Femur (tissue), 1 donor: Measurements from ENCODE around the gene NELFE.

Experiments
- DNase-seq: peaks from one replicate; pipeline ENCODE4 v3.0.0-alpha.2; 2017

The NELFE gene

GRCh38 chr6:31971993-31972708 is 13.4 kb upstream of the NELFE start, which contains the start of gene DXO:
TSS of gene DXO (minus strand) at chr6:31972138. CDS start at chr6:31971675, 463 bp downstream.
- peak; percentile 97 for DNase-seq

- DNase-seq: no peak
Observed at GRCh38 chr6:31971279-31971992, 12.7 kb upstream of the NELFE start.

- no peak for DNase-seq
Observed at GRCh38 chr6:31970604-31971271, 12.0 kb upstream of the NELFE start.

DNA sequence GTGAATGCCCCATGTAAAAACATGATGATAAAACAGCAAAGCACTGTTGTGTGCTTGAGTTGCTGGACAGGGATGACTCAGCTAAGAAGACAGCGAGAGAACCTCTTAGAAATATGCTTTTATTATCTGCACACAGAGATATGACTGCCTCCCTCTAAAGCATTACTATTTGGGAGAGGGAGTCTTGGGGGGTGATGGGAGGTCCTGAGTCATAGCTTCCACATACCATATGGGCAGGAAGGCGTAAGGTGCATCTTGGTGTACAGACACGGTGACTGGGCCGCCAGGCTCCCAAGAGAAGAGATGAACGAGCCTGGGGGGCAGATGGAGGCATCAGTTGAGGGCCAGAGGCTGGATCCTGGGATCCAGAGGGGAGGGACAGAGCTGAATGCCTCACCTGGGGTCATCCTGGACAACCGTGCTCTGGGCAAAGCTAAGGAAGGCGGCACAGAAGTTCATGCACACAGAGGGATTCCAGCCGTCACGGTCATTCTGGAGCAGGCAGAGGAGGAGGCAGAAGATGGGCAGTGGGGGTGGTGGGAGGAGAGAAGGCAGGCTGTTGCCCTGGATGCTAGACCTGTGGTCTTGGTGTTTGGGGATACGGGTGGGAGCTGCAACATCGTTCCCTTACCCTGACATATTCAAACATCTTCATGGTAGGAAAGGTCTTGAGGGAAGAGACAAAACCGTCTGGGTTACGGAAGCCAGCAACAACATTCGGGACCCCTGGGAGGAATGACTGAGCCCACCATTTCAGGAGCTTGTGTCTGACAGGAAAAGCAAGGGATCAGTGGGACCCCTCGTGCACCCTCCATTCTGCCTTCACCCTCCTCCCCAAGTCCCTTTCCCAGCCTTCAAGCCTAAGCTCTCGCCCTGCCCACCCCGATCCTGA is 11.2 kb upstream of the NELFE start:
- DNase-seq: no peak

DNA sequence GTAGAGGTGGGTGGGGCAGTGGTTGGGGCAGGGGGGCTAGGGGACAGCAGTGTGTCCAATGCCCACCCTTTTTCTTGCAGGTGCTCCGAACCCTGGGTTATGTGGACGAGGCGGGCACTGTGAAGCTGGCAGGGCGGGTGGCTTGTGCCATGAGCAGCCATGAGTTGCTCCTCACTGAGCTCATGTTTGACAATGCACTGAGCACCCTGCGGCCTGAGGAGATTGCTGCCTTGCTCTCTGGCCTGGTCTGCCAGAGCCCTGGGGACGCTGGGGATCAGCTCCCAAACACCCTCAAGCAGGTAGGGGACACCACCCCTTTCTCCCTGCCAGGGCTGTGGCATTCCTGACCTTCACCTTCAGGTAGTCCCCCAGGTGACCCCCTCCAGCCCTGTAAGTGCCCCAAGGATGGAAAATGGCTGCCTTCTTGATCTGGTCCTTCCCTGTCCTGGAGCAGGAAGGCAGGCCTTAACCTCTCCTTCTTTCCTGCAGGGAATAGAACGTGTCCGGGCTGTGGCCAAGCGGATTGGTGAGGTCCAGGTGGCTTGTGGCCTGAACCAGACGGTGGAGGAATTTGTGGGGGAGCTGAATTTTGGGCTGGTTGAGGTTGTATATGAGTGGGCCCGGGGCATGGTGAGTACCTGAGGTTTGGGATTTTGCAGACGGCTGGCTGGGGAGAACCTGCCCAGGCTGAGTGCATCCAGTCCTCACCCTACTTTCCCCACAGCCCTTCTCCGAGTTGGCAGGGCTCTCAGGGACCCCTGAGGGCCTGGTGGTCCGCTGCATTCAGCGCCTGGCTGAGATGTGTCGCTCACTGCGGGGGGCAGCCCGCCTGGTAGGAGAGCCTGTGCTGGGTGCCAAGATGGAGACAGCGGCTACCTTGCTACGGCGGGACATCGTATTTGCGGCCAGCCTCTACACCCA is 10.3 kb upstream of the NELFE start:
- DNase-seq: no peak

DNA sequence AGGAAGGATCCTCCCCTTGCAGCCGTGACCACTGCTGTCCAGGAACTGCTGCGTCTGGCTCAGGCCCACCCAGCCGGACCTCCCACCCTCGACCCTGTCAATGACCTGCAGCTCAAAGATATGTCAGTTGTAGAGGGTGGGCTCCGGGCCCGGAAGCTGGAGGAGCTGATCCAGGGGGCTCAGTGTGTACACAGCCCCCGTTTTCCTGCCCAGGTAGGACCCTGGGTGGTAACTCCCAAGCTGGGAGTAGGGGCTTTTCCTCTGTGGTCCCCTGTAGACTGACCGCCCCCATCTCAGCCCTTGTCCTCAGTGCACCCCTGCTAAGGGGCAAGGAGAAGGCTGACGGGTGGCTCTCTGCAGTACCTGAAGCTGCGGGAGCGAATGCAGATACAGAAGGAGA is 9.6 kb upstream of the NELFE start:
- DNase-seq: no peak

GRCh38 chr6:31967926-31968320 is 9.2 kb upstream of the NELFE start:
- peak; percentile 10 for DNase-seq

DNA sequence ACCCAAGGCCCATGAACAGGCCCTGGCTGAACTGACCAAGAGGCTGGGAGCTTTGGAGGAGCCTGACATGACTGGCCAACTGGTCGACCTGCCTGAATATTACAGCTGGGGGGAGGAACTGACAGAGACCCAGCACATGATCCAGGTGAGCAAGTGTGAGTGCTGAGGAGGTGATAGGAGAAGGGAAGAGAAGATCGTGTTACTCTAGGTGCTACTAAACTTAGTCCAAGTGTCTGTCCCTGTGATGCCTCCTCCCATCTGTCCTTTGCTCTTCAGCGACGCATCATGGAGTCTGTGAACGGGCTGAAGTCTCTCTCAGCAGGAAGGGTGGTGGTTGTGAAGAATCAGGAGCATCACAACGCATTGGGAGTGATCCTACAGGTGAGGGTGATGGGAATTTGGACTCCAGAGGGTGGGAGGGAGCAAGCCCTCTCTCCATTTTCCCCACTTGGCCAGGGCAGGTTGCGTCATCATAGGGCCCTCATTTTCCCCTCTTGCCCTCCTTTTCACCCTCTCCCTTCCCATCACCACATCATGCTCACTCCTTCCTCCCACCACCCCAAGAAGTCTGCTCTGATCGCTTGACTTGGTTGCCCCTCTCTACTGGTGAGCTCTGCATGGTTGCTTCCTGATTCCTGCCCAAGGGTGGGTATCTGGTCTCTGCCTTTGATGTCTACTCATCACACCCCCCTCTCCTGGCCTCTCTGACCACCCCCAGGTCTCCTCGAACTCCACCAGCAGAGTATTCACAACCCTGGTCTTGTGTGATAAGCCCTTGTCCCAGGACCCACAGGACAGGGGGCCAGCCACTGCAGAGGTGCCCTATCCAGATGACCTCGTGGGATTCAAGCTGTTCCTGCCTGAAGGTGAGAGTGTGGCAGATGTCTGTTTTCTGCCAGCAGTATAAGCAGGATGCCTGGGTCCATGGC is 8.5 kb upstream of the NELFE start:
- DNase-seq: no peak

DNA sequence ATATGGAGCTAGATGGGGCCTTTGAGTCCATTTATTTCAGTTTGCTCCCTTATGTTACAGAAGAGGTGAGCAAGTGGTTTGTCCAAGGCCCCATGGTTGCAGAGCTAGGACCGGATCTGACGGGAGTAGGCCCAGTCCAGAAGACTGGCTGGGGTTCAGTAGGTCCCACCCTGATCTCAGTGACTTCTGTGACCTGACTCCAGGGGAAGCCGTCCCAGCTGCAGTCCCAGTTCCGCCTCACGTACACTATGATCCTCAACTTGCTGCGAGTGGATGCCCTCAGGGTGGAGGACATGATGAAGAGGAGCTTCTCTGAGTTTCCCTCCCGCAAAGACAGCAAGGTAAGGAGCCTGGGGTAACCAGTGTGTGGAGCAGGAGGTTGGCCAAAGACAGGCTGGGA is 7.7 kb upstream of the NELFE start:
- no peak for DNase-seq

DNA sequence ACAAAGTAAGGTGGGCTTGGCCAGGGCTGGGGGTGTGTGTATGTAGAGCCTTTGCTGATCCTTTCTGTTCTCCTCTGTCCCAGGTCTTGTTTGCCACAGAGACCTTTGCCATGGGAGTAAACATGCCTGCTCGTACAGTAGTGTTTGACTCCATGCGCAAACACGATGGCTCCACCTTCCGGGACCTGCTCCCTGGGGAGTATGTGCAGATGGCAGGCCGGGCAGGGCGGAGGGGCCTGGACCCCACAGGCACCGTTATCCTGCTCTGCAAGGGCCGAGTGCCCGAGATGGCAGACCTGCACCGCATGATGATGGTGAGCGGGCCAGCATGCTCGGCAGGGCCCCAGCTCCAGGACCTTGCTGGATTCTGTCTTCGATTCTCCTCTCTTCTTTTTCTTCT is 6.9 kb upstream of the NELFE start:
- DNase-seq: no peak

- DNase-seq: no peak
Observed at GRCh38 chr6:31963921-31964320, 5.2 kb upstream of the NELFE start.

- no peak for DNase-seq
Observed at GRCh38 chr6:31961616-31962015, 2.8 kb upstream of the NELFE start.

- no peak for DNase-seq
Observed at GRCh38 chr6:31958412-31958740, 395 bp downstream of the NELFE start.

- no peak for DNase-seq
Observed at GRCh38 chr6:31956796-31957195, 2.0 kb downstream of the NELFE start.

DNA sequence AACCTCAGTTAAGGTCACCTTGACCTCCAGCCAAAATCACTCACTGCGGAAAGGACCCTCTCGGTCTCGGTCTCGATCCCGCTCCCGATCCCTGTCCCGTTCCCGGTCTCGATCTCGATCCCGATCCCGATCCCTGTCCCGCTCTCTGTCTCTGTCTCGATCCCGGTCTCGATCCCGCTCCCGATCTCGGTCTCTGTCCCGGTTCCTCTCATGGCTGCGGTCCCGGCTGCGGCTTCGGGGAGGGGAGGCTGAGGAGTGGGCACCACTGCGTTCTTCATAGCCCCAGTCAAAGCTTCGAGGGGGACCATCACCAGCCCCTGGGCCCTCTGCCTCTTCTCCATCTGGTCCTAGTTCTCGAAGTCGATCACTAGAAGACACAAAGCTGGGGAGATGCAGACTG is 4.3 kb downstream of the NELFE start:
- no peak for DNase-seq

GRCh38 chr6:31952890-31953289 is 5.9 kb downstream of the NELFE start:
- no peak for DNase-seq

DNA sequence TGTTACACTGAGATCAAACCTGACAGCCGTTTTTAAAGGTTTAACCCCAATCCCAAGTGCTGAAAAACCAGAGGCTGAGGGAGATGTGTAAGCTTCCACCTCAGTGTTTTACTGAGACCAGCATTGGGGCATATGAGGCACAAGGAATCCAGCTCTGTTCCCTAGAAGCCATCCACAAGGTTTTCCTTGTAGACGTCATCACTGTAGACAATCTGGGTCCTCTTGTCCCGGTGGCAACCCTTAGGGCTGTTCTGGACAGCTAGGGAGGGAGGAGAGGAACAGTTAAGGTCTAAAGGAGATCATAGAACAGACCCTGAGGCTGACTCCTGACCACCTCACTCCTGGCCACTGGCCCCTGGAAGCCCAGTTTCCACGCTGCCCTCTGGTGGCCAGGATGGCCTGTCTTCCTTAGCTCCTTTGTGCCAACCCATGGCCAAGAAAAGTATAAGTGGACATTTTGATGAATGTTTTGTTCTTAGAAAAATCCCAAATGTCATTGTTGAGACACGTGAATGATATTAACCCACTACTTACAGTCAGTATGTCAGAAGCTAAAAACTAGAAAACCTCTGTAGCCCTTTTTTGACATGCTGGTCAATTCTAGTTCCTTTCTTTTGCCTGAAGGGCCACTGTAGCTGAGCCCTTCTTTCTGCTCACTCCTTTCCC is 6.5 kb downstream of the NELFE start:
- DNase-seq: peak; percentile 55

GRCh38 chr6:31949926-31950548 is 8.7 kb downstream of the NELFE start:
- no peak for DNase-seq

- DNase-seq: no peak
Observed at GRCh38 chr6:31948753-31949413, 9.9 kb downstream of the NELFE start.
